Suprapubic skin (tissue), 4 donors: Measurements from ENCODE around the gene ZNF285.

Experiments used
- EP300 ChIP-seq: sonication (generic); formaldehyde crosslinking; IDR thresholded peaks from one replicate; pipeline ENCODE4 v1.6.1; 2017; ENCODE audit warnings: antibody characterized with exemption
- POLR2A ChIP-seq, 2 donors: fragments of 450-650 bp; IDR thresholded peaks; one replicate each; pipeline ENCODE4 v1.6.1; 2017; ENCODE audit warnings: antibody characterized with exemption in 2 of 2, mild to moderate bottlenecking in 2 of 2, moderate library complexity in 2 of 2
- POLR2AphosphoS5 ChIP-seq, 3 donors: sonication (generic); formaldehyde crosslinking; IDR thresholded peaks; one replicate each; pipeline ENCODE4 v1.6.1; 2017; ENCODE audit warnings: antibody characterized with exemption in 3 of 3
- TF ChIP-seq, protein P1 (sequence below), 2 donors: fragments of 200-600 bp in 1 of 2; fragments of 450-650 bp in 1 of 2; sonication (generic) in 1 of 2; IDR thresholded peaks; one replicate each; pipeline ENCODE4 v1.5.1; 2016 to 2019; ENCODE audit warnings: antibody characterized with exemption in 2 of 2, mild to moderate bottlenecking in 1 of 2, moderate library complexity in 1 of 2

- TF ChIP-seq, protein P1, sequence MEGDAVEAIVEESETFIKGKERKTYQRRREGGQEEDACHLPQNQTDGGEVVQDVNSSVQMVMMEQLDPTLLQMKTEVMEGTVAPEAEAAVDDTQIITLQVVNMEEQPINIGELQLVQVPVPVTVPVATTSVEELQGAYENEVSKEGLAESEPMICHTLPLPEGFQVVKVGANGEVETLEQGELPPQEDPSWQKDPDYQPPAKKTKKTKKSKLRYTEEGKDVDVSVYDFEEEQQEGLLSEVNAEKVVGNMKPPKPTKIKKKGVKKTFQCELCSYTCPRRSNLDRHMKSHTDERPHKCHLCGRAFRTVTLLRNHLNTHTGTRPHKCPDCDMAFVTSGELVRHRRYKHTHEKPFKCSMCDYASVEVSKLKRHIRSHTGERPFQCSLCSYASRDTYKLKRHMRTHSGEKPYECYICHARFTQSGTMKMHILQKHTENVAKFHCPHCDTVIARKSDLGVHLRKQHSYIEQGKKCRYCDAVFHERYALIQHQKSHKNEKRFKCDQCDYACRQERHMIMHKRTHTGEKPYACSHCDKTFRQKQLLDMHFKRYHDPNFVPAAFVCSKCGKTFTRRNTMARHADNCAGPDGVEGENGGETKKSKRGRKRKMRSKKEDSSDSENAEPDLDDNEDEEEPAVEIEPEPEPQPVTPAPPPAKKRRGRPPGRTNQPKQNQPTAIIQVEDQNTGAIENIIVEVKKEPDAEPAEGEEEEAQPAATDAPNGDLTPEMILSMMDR (IDR thresholded peaks at IDR 0.05): no peak
- TF ChIP-seq POLR2AphosphoS5 (IDR thresholded peaks at IDR 0.05) (no peak), POLR2A (IDR thresholded peaks at IDR 0.05) (no peak), EP300 (no peak)
Observed at GRCh38 chr19:44371815-44372480, 29.5 kb downstream of the ZNF285 start.
